Esophagus muscularis mucosa (tissue), 4 donors: ENCODE results near the gene ADAMTS13. TPM values are rescaled to one million over a fixed set of nuclear protein-coding genes. Genes with fewer than 3 reads are reported as not detected.

Source experiments
- DNase-seq: peaks from one replicate; pipeline ENCODE4 v3.0.0-alpha.2; 2017; ENCODE audit errors: extremely low spot score
- H3K27ac ChIP-seq, 4 donors: fragments of 200-600 bp; sonication (generic); replicated peaks in 1 of 4; 1 replicate in 3 of 4; 2 replicates in 1 of 4; pipeline ENCODE4 v1.5.1; 2016 to 2019; ENCODE audit warnings: mild to moderate bottlenecking in 1 of 4
- H3K27me3 ChIP-seq, 4 donors: fragments of 200-600 bp; sonication (generic); one replicate each; pipeline versions ENCODE4 v1.5.1 to v1.6.0; 2016 to 2019
- H3K36me3 ChIP-seq, 4 donors: fragments of 200-600 bp; sonication (generic); one replicate each; pipeline ENCODE4 v1.5.1; 2016 to 2019
- H3K4me1 ChIP-seq, 4 donors: fragments of 200-600 bp; sonication (generic); one replicate each; pipeline ENCODE4 v1.5.1; 2016 to 2019
- H3K4me3 ChIP-seq, 4 donors: fragments of 200-600 bp; sonication (generic); 1 replicate in 2 of 4; 2 replicates in 2 of 4; pipeline ENCODE4 v1.5.1; 2016 to 2019; ENCODE audit warnings: mild to moderate bottlenecking in 4 of 4, moderate library complexity in 1 of 4
- H3K9me3 ChIP-seq, 4 donors: fragments of 200-600 bp; sonication (generic); 1 replicate in 3 of 4; 2 replicates in 1 of 4; pipeline ENCODE4 v1.5.1; 2016 to 2019
- CTCF ChIP-seq, 3 experiments: fragments of 200-600 bp in 2 of 3; fragments of 450-650 bp in 1 of 3; sonication (generic) in 2 of 3; IDR thresholded peaks; one replicate each; pipeline ENCODE4 v1.5.1; 2017 to 2019; ENCODE audit warnings: antibody characterized with exemption in 3 of 3, mild to moderate bottlenecking in 2 of 3, moderate library complexity in 1 of 3
- EP300 ChIP-seq: sonication (generic); formaldehyde crosslinking; IDR thresholded peaks from one replicate; pipeline ENCODE4 v1.6.1; 2017; ENCODE audit warnings: antibody characterized with exemption
- POLR2A ChIP-seq: fragments of 450-650 bp; IDR thresholded peaks from one replicate; pipeline ENCODE4 v1.6.1; 2017; ENCODE audit warnings: antibody characterized with exemption, moderate library complexity, mild to moderate bottlenecking, low read depth
- POLR2AphosphoS5 ChIP-seq, 2 donors: sonication (generic); formaldehyde crosslinking; IDR thresholded peaks; one replicate each; pipeline ENCODE4 v1.6.1; 2017; ENCODE audit warnings: antibody characterized with exemption in 2 of 2
- WGBS: methylation state at CpG from one replicate; pipeline ENCODE4 v1.1.5; 2018; 5-methylcytosine and 5-hydroxymethylcytosine counted together
- intact Hi-C: fragments of 100-400 bp; cut with DNase I; formaldehyde crosslinking; loops from one replicate; pipeline ENCODE4 v1.15.1; 2023
- total RNA-seq, 4 donors: library from RNA; depleted of rRNA; stranded (reverse); fragments of >200 nt; gene quantifications; one replicate each; pipeline versions ENCODE4 v1.1.0 to v1.2.1, GENCODE V29; 2016

ADAMTS13 gene
- total RNA-seq, 4 donors from 2014 or later = 1.3 to 1.7 (median 1.4) TPM

- WGBS = 16% methylated on average over 16 of the region's 30 CpGs
- H3K4me3 ChIP-seq = peak overlapping the region; percentile 76 to 88 (median 86)
- no peaks in the 10 kb centered on the region for H3K27me3 ChIP-seq
- intact Hi-C loops = no loop called here
- DNase-seq = no peak
- H3K27ac ChIP-seq = peak overlapping the region; percentile 92 to 95 (median 94)
- no peak for TF ChIP-seq POLR2A
- TF ChIP-seq POLR2AphosphoS5 (IDR thresholded peaks at IDR 0.05) = peak in 1 of 2 donors; percentile 6
- no peak for TF ChIP-seq CTCF (IDR thresholded peaks at IDR 0.05)
- TF ChIP-seq EP300 = no peak
- peaks cover 3 to 26% (median 14%) of the 10 kb centered on the region in 4 donors for H3K36me3 ChIP-seq
- no peaks in the 10 kb centered on the region for H3K9me3 ChIP-seq
- peaks cover 11 to 23% (median 19%) of the 10 kb centered on the region in 4 donors for H3K4me1 ChIP-seq
Measured at GRCh38 chr9:133460405-133461175, 38.4 kb downstream of the ADAMTS13 start.

DNA sequence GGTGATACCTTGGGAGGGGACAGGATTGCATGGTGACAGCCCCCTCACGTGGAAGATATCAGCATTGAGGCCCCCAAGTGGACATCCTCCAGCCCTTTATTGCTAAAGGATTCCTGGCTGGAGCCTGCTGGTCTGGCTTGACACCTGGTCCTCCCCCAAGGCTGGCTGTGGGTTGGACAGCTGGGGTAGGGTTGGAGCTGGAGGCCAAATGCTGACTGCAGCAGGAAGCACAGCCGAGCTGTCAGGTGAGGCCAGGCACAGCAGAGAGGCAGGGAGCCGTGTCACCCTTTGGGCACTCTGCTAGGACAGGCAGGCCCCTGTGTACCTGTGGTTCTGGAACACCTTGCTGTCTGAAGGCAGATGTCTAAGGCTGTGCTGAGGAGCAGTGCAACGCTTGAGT, 39.8 kb downstream of the ADAMTS13 start:
- Histone ChIP-seq H3K4me1 (peaks cover 11 to 23% (median 19%) of the 10 kb centered on the region in 4 donors), H3K4me3 (no peak overlapping the region), H3K36me3 (peaks cover 4 to 34% (median 16%) of the 10 kb centered on the region in 4 donors), H3K9me3 (no peaks in the 10 kb centered on the region), H3K27ac (no peak overlapping the region), H3K27me3 (no peaks in the 10 kb centered on the region)
- TF ChIP-seq POLR2A (no peak), POLR2AphosphoS5 (IDR thresholded peaks at IDR 0.05) (no peak), EP300 (no peak), CTCF (IDR thresholded peaks at IDR 0.05) (no peak)
- DNase-seq = no peak
- WGBS = 100% methylated on average over 1 of the region's 4 CpGs
- intact Hi-C loops = no loop called here

DNA sequence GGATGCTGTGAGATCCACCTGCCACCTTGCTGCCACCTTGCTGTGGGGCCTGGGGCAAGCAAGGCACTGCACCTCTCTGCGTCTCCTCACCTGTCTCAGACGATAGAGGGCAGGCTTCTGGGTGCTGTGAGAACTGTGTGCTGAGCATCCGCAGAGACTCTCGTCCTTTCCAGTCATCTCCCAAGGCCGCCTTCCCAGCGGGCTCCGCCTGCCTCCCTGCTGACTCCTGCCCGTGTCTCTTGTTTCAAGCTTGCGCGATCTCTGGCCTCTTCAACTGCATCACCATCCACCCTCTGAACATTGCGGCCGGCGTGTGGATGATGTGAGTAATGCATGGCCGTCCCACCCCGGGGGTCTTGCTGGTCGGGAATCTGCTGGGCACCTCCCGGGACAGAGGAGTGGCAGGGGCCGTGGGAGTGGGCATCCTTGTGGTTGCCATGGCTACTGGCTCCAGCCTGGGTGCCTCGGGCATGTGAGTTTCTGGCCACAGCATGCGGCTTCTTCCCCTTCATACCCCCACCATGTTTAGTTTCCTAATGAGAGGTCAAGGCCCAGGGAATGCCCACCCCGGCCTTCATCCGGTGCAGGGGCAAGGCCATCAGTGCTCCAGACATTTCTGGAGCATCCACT, 41.2 kb downstream of the ADAMTS13 start:
- no peak for TF ChIP-seq POLR2A
- TF ChIP-seq CTCF (IDR thresholded peaks at IDR 0.05) = no peak
- no peak for TF ChIP-seq POLR2AphosphoS5 (IDR thresholded peaks at IDR 0.05)
- no peak for TF ChIP-seq EP300
- 84% methylated on average over 22 of the region's 22 CpGs for WGBS
- Histone ChIP-seq H3K4me1 (peaks cover 11 to 23% (median 19%) of the 10 kb centered on the region in 4 donors), H3K4me3 (no peak overlapping the region), H3K36me3 (peaks cover 4 to 47% (median 23%) of the 10 kb centered on the region in 4 donors), H3K9me3 (no peaks in the 10 kb centered on the region), H3K27ac (no peak overlapping the region), H3K27me3 (no peaks in the 10 kb centered on the region)
- DNase-seq = no peak
- intact Hi-C loops = no loop called here

- intact Hi-C loops = no loop called here
- DNase-seq = no peak
- H3K4me1 ChIP-seq = peaks cover 7 to 18% (median 15%) of the 10 kb centered on the region in 4 donors
- no peak overlapping the region for H3K27ac ChIP-seq
- peaks cover 8 to 54% (median 30%) of the 10 kb centered on the region in 4 donors for H3K36me3 ChIP-seq
- H3K4me3 ChIP-seq = no peak overlapping the region
- 79% methylated on average over 15 of the region's 24 CpGs for WGBS
- no peaks in the 10 kb centered on the region for H3K27me3 ChIP-seq
- TF ChIP-seq EP300 = no peak
- no peak for TF ChIP-seq POLR2AphosphoS5 (IDR thresholded peaks at IDR 0.05)
- TF ChIP-seq CTCF (IDR thresholded peaks at IDR 0.05) = no peak
- TF ChIP-seq POLR2A = no peak
- H3K9me3 ChIP-seq = no peaks in the 10 kb centered on the region
Measured at GRCh38 chr9:133463864-133464615, 41.9 kb downstream of the ADAMTS13 start.
